HepG2 (cell line): Measurements from ENCODE around the gene C21orf91. TPM values are rescaled to one million over a fixed set of nuclear protein-coding genes. Genes with fewer than 3 reads are reported as not detected.

ENCODE experiments used
- ATAC-seq: fragments of 200-7000 bp; cut with Tn5 transposase; 3 replicates; pipeline ENCODE4 v1.9.1; 2020; ENCODE audit warnings: mild to moderate bottlenecking, moderate library complexity
- BruUV-seq: library from RNA; stranded (reverse); fragments of 400-500 nt; replicated peaks from 2 replicates; lab custom pipeline; 2021; lab: Mats Ljungman, UMichigan
- CTCF ChIA-PET: fragments of 300-600 bp; formaldehyde crosslinking; extraction: SDS; loops from one replicate; lab custom pipeline; 2021; ENCODE audit warnings: low total read pairs, inconsistent platforms, low intra/inter-chr PET ratio; lab: Yijun Ruan, JAX
- POLR2A ChIA-PET: fragments of 350-600 bp; sonication (Branson Sonifier 250); formaldehyde crosslinking; loops from one replicate; lab custom pipeline; 2020; ENCODE audit warnings: antibody characterized with exemption, inconsistent platforms; lab: Yijun Ruan, JAX
- DNase-seq: peaks from one replicate; pipeline ENCODE4 v3.0.0-alpha.2; 2015; ENCODE audit warnings: low spot score
- FAIRE-seq: peaks from 3 replicates; lab custom pipeline; 2011; peaks lifted over from hg19 to GRCh38; lab: Jason Lieb, UNC
- H2AFZ ChIP-seq: one replicate; pipeline ENCODE4 v1.6.1; 2011; ENCODE audit warnings: low read length, inconsistent platforms
- H3K27ac ChIP-seq: fragments of 300-600 bp; 3 replicates; pipeline ENCODE4 v1.8.0; 2011; ENCODE audit warnings: mixed run types, mild to moderate bottlenecking, mixed read lengths, low read length, inconsistent platforms; ENCODE audit not compliant: insufficient read depth; ENCODE audit errors: extremely low read length
- H3K27me3 ChIP-seq, 2 experiments: fragments of 200-600 bp in 1 of 2; 2 replicates in 1 of 2; 3 replicates in 1 of 2; pipeline versions ENCODE4 v1.6.0 to v1.8.0; 2011; ENCODE audit warnings: low read length in 2 of 2, mild to moderate bottlenecking in 2 of 2, moderate library complexity in 2 of 2, inconsistent platforms in 1 of 2; ENCODE audit not compliant: insufficient read depth in 2 of 2, control insufficient read depth in 1 of 2
- H3K36me3 ChIP-seq, 2 experiments: fragments of 200-600 bp in 1 of 2; replicated peaks in 1 of 2; 2 replicates in 1 of 2; 3 replicates in 1 of 2; pipeline versions ENCODE4 v1.5.1 to v1.8.0; 2011; ENCODE audit warnings: low read length in 2 of 2, inconsistent platforms in 1 of 2; ENCODE audit not compliant: insufficient read depth in 2 of 2, control insufficient read depth in 1 of 2
- H3K4me1 ChIP-seq: 2 replicates; pipeline ENCODE4 v1.5.1; 2012; ENCODE audit warnings: low read length, inconsistent platforms; ENCODE audit not compliant: insufficient read depth
- H3K4me2 ChIP-seq: 2 replicates; pipeline ENCODE4 v1.6.0; 2011; ENCODE audit warnings: low read depth, low read length, inconsistent platforms
- H3K4me3 ChIP-seq, 3 experiments: fragments of 200-600 bp in 1 of 3; sonication (generic), shearing (Covaris generic) in 1 of 3; replicated peaks in 1 of 3; 2 replicates each; pipeline ENCODE4 v1.5.1; 2011 to 2016; ENCODE audit warnings: low read length in 3 of 3, inconsistent platforms in 2 of 3, low read depth in 2 of 3, mild to moderate bottlenecking in 2 of 3, control low read depth in 1 of 3, mixed read lengths in 1 of 3; ENCODE audit not compliant: insufficient read depth in 1 of 3
- H3K79me2 ChIP-seq: one replicate; pipeline ENCODE4 v1.6.1; 2011; ENCODE audit warnings: low read length, inconsistent platforms; ENCODE audit not compliant: insufficient read depth
- H3K9ac ChIP-seq: 2 replicates; pipeline ENCODE4 v1.6.0; 2011; ENCODE audit warnings: mild to moderate bottlenecking, low read depth, low read length, inconsistent platforms; ENCODE audit not compliant: insufficient read depth
- H3K9me3 ChIP-seq: 2 replicates; pipeline ENCODE4 v1.5.1; 2012; ENCODE audit warnings: mild to moderate bottlenecking, low read length
- H4K20me1 ChIP-seq: 2 replicates; pipeline ENCODE4 v1.6.0; 2011; ENCODE audit warnings: inconsistent platforms, mild to moderate bottlenecking, low read length, moderate library complexity; ENCODE audit not compliant: insufficient read depth
- REL ChIP-seq: sonication (generic); formaldehyde crosslinking; conservative IDR thresholded peaks from 2 replicates; pipeline ENCODE4 v1.8.0; 2022; ENCODE audit warnings: mild to moderate bottlenecking, missing genetic modification reagents, moderate library complexity
- RORA ChIP-seq: sonication (generic); formaldehyde crosslinking; IDR thresholded peaks from 2 replicates; pipeline ENCODE4 v1.5.0; 2020; ENCODE audit warnings: mild to moderate bottlenecking, missing genetic modification reagents, moderate library complexity
- SRSF4 ChIP-seq: fragments of 200-400 bp; formaldehyde crosslinking; IDR thresholded peaks from one replicate; pipeline ENCODE4 v1.6.1; 2018; ENCODE audit warnings: mild to moderate bottlenecking, low read depth, low read length, moderate library complexity; ENCODE audit not compliant: poor library complexity, severe bottlenecking
- ZFYVE20 ChIP-seq: sonication (generic); formaldehyde crosslinking; IDR thresholded peaks from 2 replicates; pipeline ENCODE4 v1.8.0; 2023; ENCODE audit warnings: low read depth, mild to moderate bottlenecking, moderate library complexity, missing genetic modification reagents, borderline replicate concordance
- ZNF160 ChIP-seq: sonication (generic); formaldehyde crosslinking; IDR thresholded peaks from 2 replicates; pipeline ENCODE4 v1.8.0; 2022; ENCODE audit warnings: mild to moderate bottlenecking, inconsistent platforms, missing genetic modification reagents
- ZNF224 ChIP-seq: sonication (generic); formaldehyde crosslinking; IDR thresholded peaks from 2 replicates; pipeline ENCODE4 v1.5.0; 2020; ENCODE audit warnings: mild to moderate bottlenecking, missing genetic modification reagents
- ZNF33B ChIP-seq: sonication (generic); formaldehyde crosslinking; IDR thresholded peaks from 2 replicates; pipeline ENCODE4 v1.5.1; 2020; ENCODE audit warnings: mild to moderate bottlenecking, missing genetic modification reagents
- ZNF652 ChIP-seq: IDR thresholded peaks from 2 replicates; pipeline ENCODE4 v1.6.1; 2016; ENCODE audit warnings: low read depth, borderline replicate concordance
- ZNF775 ChIP-seq: sonication (generic); formaldehyde crosslinking; IDR thresholded peaks from 2 replicates; pipeline ENCODE4 v1.4.0; 2020; ENCODE audit warnings: missing genetic modification reagents, mild to moderate bottlenecking, moderate library complexity, borderline replicate concordance
- ZNF850 ChIP-seq: sonication (generic); formaldehyde crosslinking; conservative IDR thresholded peaks from 2 replicates; pipeline ENCODE4 v1.9.0; 2021; ENCODE audit warnings: mild to moderate bottlenecking, missing genetic modification reagents
- WGBS: methylation state at CpG from one replicate; pipeline ENCODE4 v1.1.6; 2017; ENCODE audit warnings: low lambda C conversion rate; 5-methylcytosine and 5-hydroxymethylcytosine counted together
- in situ Hi-C: cut with HindIII; loops from 2 replicates; pipeline ENCODE4 v1.10.0; 2017; ENCODE audit warnings: low pct_unique_long_range_greater_than_20kb; ENCODE audit not compliant: extremely low pct_ligation_motif_present
- intact Hi-C: fragments of 100-400 bp; cut with micrococcal nuclease; formaldehyde crosslinking; loops from one replicate; pipeline ENCODE4 v1.10.0; 2022; ENCODE audit not compliant: unreplicated experiment
- polyA plus RNA-seq, 8 experiments: library from polyadenylated mRNA; depleted of rRNA in 3 of 8; stranded (reverse) in 7 of 8; unstranded in 1 of 8; fragments of >200 nt; fragmentation: Illumina TruSeq in 4 of 8; extraction: Trizol in 4 of 8; gene quantifications; 2 replicates each; pipeline versions ENCODE4 v1.2.1 to v1.2.3, GENCODE V29; 2011 to 2016; ENCODE audit warnings: low read depth in 4 of 8, missing spikeins in 1 of 8, mixed read lengths in 1 of 8; ENCODE audit not compliant: insufficient read depth in 1 of 8
- total RNA-seq, 5 experiments: library from RNA; depleted of rRNA; stranded (reverse); fragments of >200 nt; fragmentation: Illumina TruSeq; extraction: Trizol; gene quantifications; 2 replicates each; pipeline ENCODE4 v1.2.3, GENCODE V29; 2016; ENCODE audit warnings: low read depth in 1 of 5
- TF ChIP-seq, protein P1 (sequence below): sonication (generic); formaldehyde crosslinking; IDR thresholded peaks from 2 replicates; pipeline ENCODE4 v1.4.0; 2020; ENCODE audit warnings: missing genetic modification reagents, borderline replicate concordance
- TF ChIP-seq, protein P2 (sequence below): IDR thresholded peaks from 2 replicates; pipeline ENCODE4 v1.6.1; 2016; ENCODE audit warnings: mild to moderate bottlenecking, missing biosample characterization, missing genetic modification reagents
- TF ChIP-seq, protein P3 (sequence below): sonication (generic); formaldehyde crosslinking; IDR thresholded peaks from 2 replicates; pipeline ENCODE4 v1.4.0; 2020; ENCODE audit warnings: mild to moderate bottlenecking, missing genetic modification reagents
- TF ChIP-seq, protein P4 (sequence below): sonication (generic); formaldehyde crosslinking; IDR thresholded peaks from 2 replicates; pipeline ENCODE4 v1.8.1; 2023; ENCODE audit warnings: mild to moderate bottlenecking, missing genetic modification reagents

The C21orf91 gene
- total and polyA plus RNA-seq, 2 of the 13 experiments (the other 11 are each of a cell fraction or from before 2014, with no cell fraction given), result 2.9 to 7.8 TPM

DNA sequence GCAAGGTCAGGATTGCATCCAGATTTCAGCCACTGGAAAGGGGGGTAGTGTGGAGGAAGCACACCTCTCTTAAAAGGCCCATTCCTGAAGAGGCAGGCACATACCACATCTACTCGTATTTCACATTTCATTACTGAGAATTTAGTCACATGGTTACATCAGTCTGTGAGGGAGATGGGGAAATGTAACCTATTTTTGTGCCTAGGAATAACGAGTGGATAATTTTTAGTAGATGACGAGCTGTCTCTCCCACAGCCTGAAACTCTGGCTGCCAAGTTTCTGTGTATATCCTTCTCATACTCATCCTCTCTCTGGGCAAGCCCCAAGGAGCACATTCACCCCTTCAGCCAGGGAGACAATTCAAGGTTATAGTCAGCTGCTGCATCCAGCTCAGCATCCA, 10.3 kb upstream of the C21orf91 start:
- POLR2A ChIA-PET, result no interaction called here
- H3K9me3 ChIP-seq, result no peaks in the 10 kb centered on the region
- no peaks in the 10 kb centered on the region for H3K4me1 ChIP-seq
- no peaks in the 10 kb centered on the region for H3K36me3 ChIP-seq
- no TSS peak for BruUV-seq
- in situ Hi-C loops, result no loop called here
- ATAC-seq, result no peak
- TF ChIP-seq ZNF160 (CRISPR knock-in tag), result no peak
- TF ChIP-seq, protein P1, sequence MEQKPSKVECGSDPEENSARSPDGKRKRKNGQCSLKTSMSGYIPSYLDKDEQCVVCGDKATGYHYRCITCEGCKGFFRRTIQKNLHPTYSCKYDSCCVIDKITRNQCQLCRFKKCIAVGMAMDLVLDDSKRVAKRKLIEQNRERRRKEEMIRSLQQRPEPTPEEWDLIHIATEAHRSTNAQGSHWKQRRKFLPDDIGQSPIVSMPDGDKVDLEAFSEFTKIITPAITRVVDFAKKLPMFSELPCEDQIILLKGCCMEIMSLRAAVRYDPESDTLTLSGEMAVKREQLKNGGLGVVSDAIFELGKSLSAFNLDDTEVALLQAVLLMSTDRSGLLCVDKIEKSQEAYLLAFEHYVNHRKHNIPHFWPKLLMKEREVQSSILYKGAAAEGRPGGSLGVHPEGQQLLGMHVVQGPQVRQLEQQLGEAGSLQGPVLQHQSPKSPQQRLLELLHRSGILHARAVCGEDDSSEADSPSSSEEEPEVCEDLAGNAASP (CRISPR knock-in tag), result no peak
- TF ChIP-seq, protein P2, sequence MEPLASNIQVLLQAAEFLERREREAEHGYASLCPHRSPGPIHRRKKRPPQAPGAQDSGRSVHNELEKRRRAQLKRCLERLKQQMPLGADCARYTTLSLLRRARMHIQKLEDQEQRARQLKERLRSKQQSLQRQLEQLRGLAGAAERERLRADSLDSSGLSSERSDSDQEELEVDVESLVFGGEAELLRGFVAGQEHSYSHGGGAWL (CRISPR knock-in tag), result no peak
- no peak for TF ChIP-seq SRSF4
- no peak for TF ChIP-seq ZNF775
- TF ChIP-seq ZFYVE20, result no peak
- TF ChIP-seq ZNF224 (CRISPR knock-in tag), result no peak
- no peak for TF ChIP-seq ZNF33B (CRISPR knock-in tag)
- no peak for TF ChIP-seq RORA (CRISPR knock-in tag)
- no peak for TF ChIP-seq REL
- TF ChIP-seq, protein P3, sequence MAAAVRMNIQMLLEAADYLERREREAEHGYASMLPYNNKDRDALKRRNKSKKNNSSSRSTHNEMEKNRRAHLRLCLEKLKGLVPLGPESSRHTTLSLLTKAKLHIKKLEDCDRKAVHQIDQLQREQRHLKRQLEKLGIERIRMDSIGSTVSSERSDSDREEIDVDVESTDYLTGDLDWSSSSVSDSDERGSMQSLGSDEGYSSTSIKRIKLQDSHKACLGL (CRISPR knock-in tag), result no peak
- TF ChIP-seq ZNF850 (CRISPR knock-in tag), result no peak
- TF ChIP-seq, protein P4, sequence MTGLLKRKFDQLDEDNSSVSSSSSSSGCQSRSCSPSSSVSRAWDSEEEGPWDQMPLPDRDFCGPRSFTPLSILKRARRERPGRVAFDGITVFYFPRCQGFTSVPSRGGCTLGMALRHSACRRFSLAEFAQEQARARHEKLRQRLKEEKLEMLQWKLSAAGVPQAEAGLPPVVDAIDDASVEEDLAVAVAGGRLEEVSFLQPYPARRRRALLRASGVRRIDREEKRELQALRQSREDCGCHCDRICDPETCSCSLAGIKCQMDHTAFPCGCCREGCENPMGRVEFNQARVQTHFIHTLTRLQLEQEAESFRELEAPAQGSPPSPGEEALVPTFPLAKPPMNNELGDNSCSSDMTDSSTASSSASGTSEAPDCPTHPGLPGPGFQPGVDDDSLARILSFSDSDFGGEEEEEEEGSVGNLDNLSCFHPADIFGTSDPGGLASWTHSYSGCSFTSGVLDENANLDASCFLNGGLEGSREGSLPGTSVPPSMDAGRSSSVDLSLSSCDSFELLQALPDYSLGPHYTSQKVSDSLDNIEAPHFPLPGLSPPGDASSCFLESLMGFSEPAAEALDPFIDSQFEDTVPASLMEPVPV (CRISPR knock-in tag), result no peak
- no peak for TF ChIP-seq ZNF652
- TF ChIP-seq, all 625 proteins: peak for 0
- Histone ChIP-seq H2AFZ (no peak overlapping the region), H3K4me3 (no peak overlapping the region), H4K20me1 (no peaks in the 10 kb centered on the region), H3K27ac (no peak overlapping the region), H3K79me2 (no peaks in the 10 kb centered on the region), H3K9ac (no peak overlapping the region), H3K4me2 (no peak overlapping the region), H3K27me3 (no peaks in the 10 kb centered on the region)
- 0% methylated on average over 3 of the region's 3 CpGs for WGBS
- FAIRE-seq (no peak), DNase-seq (no peak)
- intact Hi-C loops, result no loop called here
- CTCF ChIA-PET, result no interaction called here
